DOHH2 (cell line): Measurements from ENCODE around the gene AQP1.

ENCODE experiments used
- EZH2phosphoT487 ChIP-seq: fragments of 200-600 bp; sonication (generic); IDR thresholded peaks from 2 replicates; pipeline ENCODE4 v1.6.1; 2017; ENCODE audit warnings: borderline replicate concordance, mild to moderate bottlenecking, antibody characterized with exemption, low read length, moderate library complexity, mixed read lengths
- TF ChIP-seq, protein P1 (sequence below): fragments of 200-600 bp; sonication (generic); IDR thresholded peaks from one replicate; pipeline ENCODE4 v1.5.1; 2014; ENCODE audit warnings: antibody characterized with exemption, mild to moderate bottlenecking, low read depth, low read length; ENCODE audit not compliant: poor library complexity, severe bottlenecking

DNA sequence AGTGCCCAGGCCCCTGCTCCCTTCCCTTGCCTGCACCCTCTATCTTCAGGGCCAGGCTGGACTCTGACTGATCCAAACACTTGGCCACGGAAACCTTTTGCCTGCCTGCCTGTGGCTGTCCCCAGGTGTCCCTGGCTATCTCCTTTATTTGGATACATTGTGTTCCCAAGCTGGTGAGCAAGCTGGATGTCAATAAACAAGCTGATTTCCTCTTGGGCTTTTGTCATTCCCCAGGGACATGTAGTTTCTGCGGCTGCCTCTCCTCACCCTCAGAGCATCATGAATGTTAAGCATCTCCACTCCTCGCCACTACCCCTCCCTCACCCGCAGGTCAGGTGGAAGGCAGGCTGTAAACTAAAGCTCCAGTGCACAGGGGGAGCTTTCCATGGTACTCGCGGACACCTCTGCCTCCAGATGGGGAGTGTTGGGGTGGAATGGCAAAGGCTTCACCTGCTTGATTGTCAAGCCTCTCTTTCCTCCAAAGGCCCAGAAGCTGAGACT is 59.0 kb downstream of the AQP1 start:
- TF ChIP-seq, protein P1, sequence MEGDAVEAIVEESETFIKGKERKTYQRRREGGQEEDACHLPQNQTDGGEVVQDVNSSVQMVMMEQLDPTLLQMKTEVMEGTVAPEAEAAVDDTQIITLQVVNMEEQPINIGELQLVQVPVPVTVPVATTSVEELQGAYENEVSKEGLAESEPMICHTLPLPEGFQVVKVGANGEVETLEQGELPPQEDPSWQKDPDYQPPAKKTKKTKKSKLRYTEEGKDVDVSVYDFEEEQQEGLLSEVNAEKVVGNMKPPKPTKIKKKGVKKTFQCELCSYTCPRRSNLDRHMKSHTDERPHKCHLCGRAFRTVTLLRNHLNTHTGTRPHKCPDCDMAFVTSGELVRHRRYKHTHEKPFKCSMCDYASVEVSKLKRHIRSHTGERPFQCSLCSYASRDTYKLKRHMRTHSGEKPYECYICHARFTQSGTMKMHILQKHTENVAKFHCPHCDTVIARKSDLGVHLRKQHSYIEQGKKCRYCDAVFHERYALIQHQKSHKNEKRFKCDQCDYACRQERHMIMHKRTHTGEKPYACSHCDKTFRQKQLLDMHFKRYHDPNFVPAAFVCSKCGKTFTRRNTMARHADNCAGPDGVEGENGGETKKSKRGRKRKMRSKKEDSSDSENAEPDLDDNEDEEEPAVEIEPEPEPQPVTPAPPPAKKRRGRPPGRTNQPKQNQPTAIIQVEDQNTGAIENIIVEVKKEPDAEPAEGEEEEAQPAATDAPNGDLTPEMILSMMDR, result no peak
- no peak for TF ChIP-seq EZH2phosphoT487
